H1 (cell line): ENCODE results near the gene AIF1. TPM values are rescaled to one million over a fixed set of nuclear protein-coding genes. Genes with fewer than 3 reads are reported as not detected.

ENCODE experiments used
- BRCA1 ChIP-seq: IDR thresholded peaks from 2 replicates; pipeline ENCODE4 v1.6.1; 2012; ENCODE audit warnings: low read depth, low read length, improper control_type of control experiment
- EGR1 ChIP-seq: IDR thresholded peaks from 2 replicates; pipeline ENCODE4 v1.6.1; 2011; ENCODE audit warnings: low read depth, low read length, borderline replicate concordance
- POU5F1 ChIP-seq: IDR thresholded peaks from 2 replicates; pipeline ENCODE4 v1.6.1; 2011; ENCODE audit warnings: low read depth, mild to moderate bottlenecking, low read length, moderate library complexity
- RBBP5 ChIP-seq: IDR thresholded peaks from 2 replicates; pipeline ENCODE4 v1.7.1; 2012; ENCODE audit warnings: low read depth, mild to moderate bottlenecking, inconsistent platforms, low read length, moderate library complexity, borderline replicate concordance
- RFX5 ChIP-seq: IDR thresholded peaks from 2 replicates; pipeline ENCODE4 v1.6.1; 2011; ENCODE audit warnings: low read depth, low read length, improper control_type of control experiment, borderline replicate concordance
- SP1 ChIP-seq: IDR thresholded peaks from 2 replicates; pipeline ENCODE4 v1.6.1; 2011; ENCODE audit warnings: low read depth, low read length
- TAF7 ChIP-seq: optimal IDR thresholded peaks from 2 replicates; pipeline ENCODE3; 2011; ENCODE audit warnings: low read depth, mild to moderate bottlenecking, inconsistent platforms, low read length, moderate library complexity, borderline replicate concordance
- TBP ChIP-seq: IDR thresholded peaks from 2 replicates; pipeline ENCODE4 v1.6.1; 2011; ENCODE audit warnings: low read depth, low read length, improper control_type of control experiment
- polyA plus RNA-seq, 7 experiments: library from polyadenylated mRNA; depleted of rRNA in 3 of 7; stranded (reverse) in 5 of 7; unstranded in 2 of 7; fragments of >200 nt in 5 of 7; fragments of 200-250 nt in 2 of 7; gene quantifications; 1 replicate in 5 of 7; 2 replicates in 1 of 7; 4 replicates in 1 of 7; pipeline versions ENCODE4 v1.2.1 to v1.2.3, GENCODE V29; 2011 to 2013; ENCODE audit warnings: missing spikeins in 2 of 7, mixed read lengths in 2 of 7
- total RNA-seq: library from RNA; stranded (reverse); fragmentation: NEBNext Ultra II Directional; extraction: Animal tissue kit (Norgen Biotek cat#: 25700); gene quantifications from 2 replicates; pipeline ENCODE4 v1.2.1, GENCODE V29; 2021

Gene AIF1
- total and polyA plus RNA-seq, 2 of the 8 experiments (the other 6 are each of a cell fraction or from before 2014, with no cell fraction given) = 6.3 to 9.8 TPM

DNA sequence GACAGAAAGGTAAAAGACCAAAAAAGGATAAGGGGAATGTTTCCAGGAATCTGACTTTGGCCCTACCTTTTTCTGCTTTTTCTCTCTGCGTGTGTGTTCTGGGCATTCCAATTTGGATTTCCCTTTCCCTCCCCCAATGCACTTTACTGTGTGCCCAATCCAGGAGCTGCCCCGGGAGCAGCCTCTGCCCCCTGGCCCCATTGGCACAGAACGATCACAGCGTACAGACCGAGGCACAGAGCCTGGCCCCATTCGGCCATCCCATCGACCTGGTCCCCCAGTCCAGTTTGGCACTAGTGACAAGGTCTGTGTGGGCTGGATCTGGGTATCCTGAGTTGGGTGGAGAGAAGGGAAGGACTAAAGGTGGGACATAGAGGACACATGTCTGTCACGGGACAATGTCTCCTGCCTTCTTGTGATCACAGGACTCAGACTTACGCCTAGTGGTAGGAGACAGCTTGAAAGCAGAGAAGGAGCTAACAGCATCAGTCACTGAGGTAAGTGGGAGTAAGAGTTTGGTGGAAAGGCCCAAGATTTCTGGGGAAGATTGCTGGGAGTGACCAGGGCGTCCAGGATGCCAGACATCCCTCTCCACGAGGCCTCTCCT lies 20.0 kb downstream of the AIF1 start (continued):
- TF ChIP-seq RBBP5 (no peak), EGR1 (no peak), SP1 (no peak), RFX5 (no peak), BRCA1 (no peak), POU5F1 (no peak), TAF7 (no peak), TBP (no peak)
